K562 treated with DMSO at 1 percent for 48 hours (cell line): ENCODE measurements around the gene ST6GAL1. TPM values are rescaled to one million over a fixed set of nuclear protein-coding genes. Genes with fewer than 3 reads are reported as not detected.

Source experiments
- total RNA-seq: library from RNA; unstranded; fragments of 300-600 nt; gene quantifications from 2 replicates; pipeline ENCODE4 v1.2.3, GENCODE V29; 2022; ENCODE audit warnings: low replicate concordance; ENCODE audit errors: extremely low read depth

Gene ST6GAL1, protein sequence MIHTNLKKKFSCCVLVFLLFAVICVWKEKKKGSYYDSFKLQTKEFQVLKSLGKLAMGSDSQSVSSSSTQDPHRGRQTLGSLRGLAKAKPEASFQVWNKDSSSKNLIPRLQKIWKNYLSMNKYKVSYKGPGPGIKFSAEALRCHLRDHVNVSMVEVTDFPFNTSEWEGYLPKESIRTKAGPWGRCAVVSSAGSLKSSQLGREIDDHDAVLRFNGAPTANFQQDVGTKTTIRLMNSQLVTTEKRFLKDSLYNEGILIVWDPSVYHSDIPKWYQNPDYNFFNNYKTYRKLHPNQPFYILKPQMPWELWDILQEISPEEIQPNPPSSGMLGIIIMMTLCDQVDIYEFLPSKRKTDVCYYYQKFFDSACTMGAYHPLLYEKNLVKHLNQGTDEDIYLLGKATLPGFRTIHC
- not detected in 2 replicates for total RNA-seq

DNA sequence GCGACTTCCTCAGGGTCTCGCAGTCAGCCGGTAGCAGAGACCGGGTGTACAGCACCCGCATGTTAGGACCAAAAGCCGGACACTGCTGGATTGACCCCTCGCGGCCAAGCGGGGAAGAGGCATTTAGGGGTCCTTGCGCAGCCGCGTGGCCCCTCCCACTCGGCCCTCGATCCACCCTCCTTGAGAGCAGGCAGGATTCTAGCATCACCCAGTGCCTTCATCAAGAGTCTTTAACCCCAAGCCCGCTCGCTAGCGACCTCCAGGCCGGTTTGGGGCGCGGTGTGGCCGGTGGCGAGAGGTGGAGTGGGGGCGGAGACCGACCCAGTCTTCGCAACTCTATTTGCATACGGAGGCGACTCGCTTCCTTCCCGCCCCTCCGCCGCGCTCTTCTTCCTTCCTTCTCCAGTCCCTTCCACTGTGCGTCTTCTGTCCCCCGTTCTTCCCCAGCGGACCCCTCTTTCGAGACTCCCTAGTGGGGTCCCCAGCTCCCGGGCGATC is at the start of gene ST6GAL1:
Gene ST6GAL1 (plus strand): TSS at position 384 of the 498 bp plus-strand sequence. CDS start 112,178 bp downstream, outside the sequence.

Other genes starting within 250 kb of the ST6GAL1 start
- gene KNG1, start 213.2 kb upstream of the ST6GAL1 start, total RNA-seq = not detected in 2 replicates
- gene EIF4A2, start 146.9 kb upstream of the ST6GAL1 start, total RNA-seq = not detected in 2 replicates
- gene RFC4, start 124.0 kb upstream of the ST6GAL1 start, total RNA-seq = not detected in 2 replicates
- gene ADIPOQ, start 87.8 kb upstream of the ST6GAL1 start, total RNA-seq = not detected in 2 replicates
- gene RPL39L, start 209.0 kb downstream of the ST6GAL1 start, total RNA-seq = not detected in 2 replicates